Prostate gland (tissue), 2 donors: Measurements from ENCODE around the gene TVP23A. TPM values are rescaled to one million over a fixed set of nuclear protein-coding genes. Genes with fewer than 3 reads are reported as not detected.

Experiments
- DNase-seq: peaks from one replicate; pipeline ENCODE4 v3.0.0-alpha.2; 2019; ENCODE audit warnings: low spot score
- H3K27ac ChIP-seq, 2 donors: fragments of 200-600 bp; sonication (generic); 2 replicates each; pipeline ENCODE4 v1.5.1; 2017 to 2019
- H3K27me3 ChIP-seq: fragments of 200-600 bp; sonication (generic); replicated peaks from 2 replicates; pipeline ENCODE4 v1.5.1; 2019; ENCODE audit not compliant: insufficient read depth
- H3K36me3 ChIP-seq, 2 donors: fragments of 200-600 bp; sonication (generic); 1 replicate in 1 of 2; 2 replicates in 1 of 2; pipeline versions ENCODE4 v1.5.1 to v1.8.1; 2017 to 2019
- H3K4me1 ChIP-seq: fragments of 200-600 bp; sonication (generic); replicated peaks from 2 replicates; pipeline ENCODE4 v1.5.1; 2019
- H3K4me3 ChIP-seq, 2 donors: fragments of 200-600 bp; sonication (generic); 2 replicates each; pipeline ENCODE4 v1.5.1; 2017 to 2019
- H3K9me3 ChIP-seq: fragments of 200-600 bp; sonication (generic); 2 replicates; pipeline ENCODE4 v1.5.1; 2017
- CTCF ChIP-seq, 4 experiments: fragments of 200-600 bp in 2 of 4; fragments of 450-650 bp in 2 of 4; sonication (generic) in 2 of 4; IDR thresholded peaks; 1 replicate in 3 of 4; 2 replicates in 1 of 4; pipeline ENCODE4 v1.5.1; 2016 to 2019; ENCODE audit warnings: antibody characterized with exemption in 4 of 4, mild to moderate bottlenecking in 2 of 4, moderate library complexity in 2 of 4
- POLR2A ChIP-seq: fragments of 450-650 bp; IDR thresholded peaks from one replicate; pipeline ENCODE4 v1.6.1; 2016; ENCODE audit warnings: antibody characterized with exemption, mild to moderate bottlenecking
- POLR2AphosphoS5 ChIP-seq: sonication (generic); formaldehyde crosslinking; IDR thresholded peaks from one replicate; pipeline ENCODE4 v1.6.1; 2017; ENCODE audit warnings: antibody characterized with exemption
- WGBS: methylation state at CpG from one replicate; pipeline ENCODE4 v1.1.5; 2018; 5-methylcytosine and 5-hydroxymethylcytosine counted together
- intact Hi-C: fragments of 100-400 bp; cut with DNase I; formaldehyde crosslinking; loops from one replicate; pipeline ENCODE4 v1.14.2; 2022
- total RNA-seq, 2 donors: library from RNA; depleted of rRNA; stranded (reverse); fragments of >200 nt; gene quantifications; one replicate each; pipeline ENCODE4 v1.1.0, GENCODE V29; 2016

The TVP23A gene
- total RNA-seq, 2 donors from 2014 or later: 0.27 to 5.8 TPM

DNA sequence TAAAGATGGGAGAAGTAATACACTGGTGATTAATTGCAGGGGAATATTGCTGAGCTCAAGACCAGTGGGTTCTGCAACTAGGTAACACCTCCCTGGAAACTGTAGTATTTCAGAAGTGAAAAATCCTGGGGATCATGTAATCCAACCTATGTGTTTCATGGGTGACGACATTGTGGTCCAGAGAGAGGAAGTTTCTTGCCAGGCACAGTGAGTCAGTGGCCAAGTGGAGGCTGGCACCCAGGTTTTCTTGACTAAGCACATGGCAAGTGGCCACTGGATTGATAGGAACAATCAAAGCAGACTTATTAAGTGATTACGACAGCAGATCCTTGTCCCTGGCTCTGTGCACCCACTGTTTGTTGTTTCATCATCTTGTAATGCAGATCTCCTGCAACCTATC, 43.8 kb upstream of the TVP23A start:
- no peak for DNase-seq
- Histone ChIP-seq H3K4me3 (no peak overlapping the region), H3K4me1 (no peaks in the 10 kb centered on the region), H3K27me3 (no peaks in the 10 kb centered on the region), H3K9me3 (no peaks in the 10 kb centered on the region), H3K27ac (no peak overlapping the region), H3K36me3 (no peaks in the 10 kb centered on the region)
- TF ChIP-seq POLR2AphosphoS5 (no peak), CTCF (IDR thresholded peaks at IDR 0.05) (no peak), POLR2A (no peak)
- intact Hi-C loops: no loop called here
- 53% methylated on average over 2 of the region's 2 CpGs for WGBS

DNA sequence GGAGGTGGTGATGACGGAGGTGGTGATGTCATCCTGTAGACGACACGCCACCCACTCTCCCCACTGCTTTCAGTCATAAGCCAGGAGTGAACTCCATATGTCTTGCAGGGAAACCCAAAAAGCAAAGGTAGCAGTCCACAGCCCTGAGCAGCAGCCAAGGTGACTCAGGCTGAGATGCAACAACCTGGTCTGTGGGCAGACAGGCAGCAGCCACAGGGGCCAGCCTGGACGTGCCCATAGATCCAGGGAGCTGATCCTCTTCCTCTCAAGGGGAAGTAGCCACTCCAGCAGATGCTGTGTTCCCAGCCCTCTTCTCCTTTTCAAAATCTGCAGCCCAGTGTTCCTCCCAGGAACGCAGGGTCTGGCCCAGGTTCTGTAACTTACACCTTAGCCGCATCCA, 41.1 kb upstream of the TVP23A start:
- intact Hi-C loops: no loop called here
- Histone ChIP-seq H3K36me3 (no peaks in the 10 kb centered on the region), H3K9me3 (no peaks in the 10 kb centered on the region), H3K27me3 (no peaks in the 10 kb centered on the region), H3K4me3 (no peak overlapping the region), H3K27ac (no peak overlapping the region), H3K4me1 (no peaks in the 10 kb centered on the region)
- DNase-seq: no peak
- TF ChIP-seq CTCF (IDR thresholded peaks at IDR 0.05): no peak
- no peak for TF ChIP-seq POLR2AphosphoS5
- TF ChIP-seq POLR2A: no peak
- WGBS: 80% methylated on average over 6 of the region's 6 CpGs

DNA sequence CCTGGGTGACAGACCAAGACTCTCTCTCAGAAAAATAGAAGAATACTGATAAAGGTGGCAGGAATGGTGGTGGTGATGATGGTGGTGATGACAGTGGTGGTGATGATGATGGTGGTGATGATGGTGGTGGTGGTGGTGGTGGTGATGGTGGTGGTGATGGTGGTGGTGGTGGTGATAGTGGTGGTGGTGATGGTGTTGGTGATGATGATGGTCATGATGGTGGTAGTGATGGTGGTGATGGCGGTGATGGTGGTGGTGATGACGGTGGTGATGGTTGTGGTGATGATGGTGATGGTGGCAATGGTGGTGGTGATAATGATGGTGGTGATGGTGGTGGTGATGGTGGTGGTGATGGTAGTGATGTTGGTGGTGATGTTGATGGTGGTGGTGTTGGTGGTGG, 40.4 kb upstream of the TVP23A start:
- TF ChIP-seq POLR2AphosphoS5 (no peak), CTCF (IDR thresholded peaks at IDR 0.05) (no peak), POLR2A (no peak)
- Histone ChIP-seq H3K36me3 (no peaks in the 10 kb centered on the region), H3K4me1 (no peaks in the 10 kb centered on the region), H3K4me3 (no peak overlapping the region), H3K27ac (no peak overlapping the region), H3K9me3 (no peaks in the 10 kb centered on the region), H3K27me3 (no peaks in the 10 kb centered on the region)
- intact Hi-C loops: no loop called here
- WGBS: 48% methylated on average over 2 of the region's 2 CpGs
- DNase-seq: no peak

DNA sequence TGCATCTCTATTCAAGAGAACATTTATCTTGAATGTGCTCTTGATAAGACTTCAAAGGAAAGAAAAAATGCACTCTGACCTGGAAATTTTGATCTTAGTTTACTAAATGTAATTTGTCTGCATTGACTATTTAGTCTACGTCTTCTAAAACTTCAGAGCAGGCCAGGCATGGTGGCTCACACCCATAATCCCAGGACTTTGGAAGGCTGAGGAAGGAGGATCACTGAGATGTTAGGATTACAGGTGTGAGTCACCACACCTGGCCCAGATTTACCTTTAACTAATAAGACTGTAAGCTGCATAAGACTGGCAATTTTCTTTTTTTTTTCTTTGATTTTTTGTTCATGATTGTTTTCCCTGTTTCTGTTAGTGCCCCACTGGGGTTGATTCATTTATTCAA, 39.6 kb upstream of the TVP23A start:
- H3K27me3 ChIP-seq: no peaks in the 10 kb centered on the region
- H3K27ac ChIP-seq: no peak overlapping the region
- no peak for TF ChIP-seq CTCF (IDR thresholded peaks at IDR 0.05)
- TF ChIP-seq POLR2A: no peak
- TF ChIP-seq POLR2AphosphoS5: no peak
- WGBS: 46% methylated on average over 1 of the region's 1 CpG
- no peaks in the 10 kb centered on the region for H3K4me1 ChIP-seq
- H3K4me3 ChIP-seq: no peak overlapping the region
- intact Hi-C loops: no loop called here
- H3K9me3 ChIP-seq: no peaks in the 10 kb centered on the region
- no peaks in the 10 kb centered on the region for H3K36me3 ChIP-seq
- no peak for DNase-seq

GRCh38 chr16:10856042-10856441, 37.4 kb upstream of the TVP23A start:
- Histone ChIP-seq H3K36me3 (no peaks in the 10 kb centered on the region), H3K27me3 (no peaks in the 10 kb centered on the region), H3K4me1 (no peaks in the 10 kb centered on the region), H3K27ac (no peak overlapping the region), H3K9me3 (no peaks in the 10 kb centered on the region), H3K4me3 (no peak overlapping the region)
- no peak for TF ChIP-seq POLR2A
- no peak for TF ChIP-seq POLR2AphosphoS5
- TF ChIP-seq CTCF (IDR thresholded peaks at IDR 0.05): no peak
- intact Hi-C loops: no loop called here
- 93% methylated on average over 2 of the region's 2 CpGs for WGBS
- DNase-seq: no peak
